HepG2 (cell line): Measurements from ENCODE around the gene LOXL3. TPM values are rescaled to one million over a fixed set of nuclear protein-coding genes. Genes with fewer than 3 reads are reported as not detected.
A peak's percentile ranks its signal among the peaks of the same experiment; 100 is the strongest.

ENCODE experiments used
- ARNT ChIP-seq: fragments of 450-650 bp; IDR thresholded peaks from 2 replicates; pipeline ENCODE4 v1.6.1; 2017
- BRCA1 ChIP-seq: sonication (generic); formaldehyde crosslinking; IDR thresholded peaks from 2 replicates; pipeline ENCODE4 v1.4.0; 2020; ENCODE audit warnings: missing genetic modification reagents
- CENPT ChIP-seq: sonication (generic); formaldehyde crosslinking; IDR thresholded peaks from 2 replicates; pipeline ENCODE4 v1.8.0; 2022; ENCODE audit warnings: low read depth, mild to moderate bottlenecking, moderate library complexity, missing genetic modification reagents
- E2F2 ChIP-seq: sonication (generic); formaldehyde crosslinking; IDR thresholded peaks from 2 replicates; pipeline ENCODE4 v1.4.0; 2020; ENCODE audit warnings: missing genetic modification reagents, borderline replicate concordance
- ESRRA ChIP-seq: sonication (generic); formaldehyde crosslinking; IDR thresholded peaks from 2 replicates; pipeline ENCODE4 v1.5.1; 2020; ENCODE audit warnings: mild to moderate bottlenecking, low read depth, missing genetic modification reagents
- POLR2G ChIP-seq: fragments of 200-400 bp; formaldehyde crosslinking; IDR thresholded peaks from 2 replicates; pipeline ENCODE4 v1.6.1; 2018; ENCODE audit warnings: mild to moderate bottlenecking, low read depth, low read length, moderate library complexity
- RBM22 ChIP-seq: fragments of 200-400 bp; formaldehyde crosslinking; optimal IDR thresholded peaks from 2 replicates; pipeline ENCODE3; 2017; ENCODE audit warnings: mild to moderate bottlenecking, low read length, moderate library complexity
- SMAD1 ChIP-seq: sonication (generic); formaldehyde crosslinking; IDR thresholded peaks from 2 replicates; pipeline ENCODE4 v1.4.0; 2020; ENCODE audit warnings: missing genetic modification reagents, low read depth, mild to moderate bottlenecking, borderline replicate concordance
- SOX6 ChIP-seq, 2 experiments: fragments of 450-650 bp in 1 of 2; sonication (generic) in 1 of 2; formaldehyde crosslinking in 1 of 2; IDR thresholded peaks; 2 replicates each; pipeline versions ENCODE4 v1.4.0 to v1.6.1; 2017 to 2020; ENCODE audit warnings: antibody characterized with exemption in 1 of 2, mild to moderate bottlenecking in 1 of 2, missing genetic modification reagents in 1 of 2
- ZC3H4 ChIP-seq: sonication (generic); formaldehyde crosslinking; IDR thresholded peaks from 2 replicates; pipeline ENCODE4 v1.4.0; 2020; ENCODE audit warnings: missing genetic modification reagents, borderline replicate concordance
- ZFP91 ChIP-seq: sonication (generic); formaldehyde crosslinking; IDR thresholded peaks from 2 replicates; pipeline ENCODE4 v1.9.0; 2022; ENCODE audit warnings: missing genetic modification reagents, mild to moderate bottlenecking, borderline replicate concordance
- ZNF550 ChIP-seq: sonication (generic); formaldehyde crosslinking; IDR thresholded peaks from 2 replicates; pipeline ENCODE4 v1.4.0; 2020; ENCODE audit warnings: mild to moderate bottlenecking, missing genetic modification reagents, borderline replicate concordance
- ZNF672 ChIP-seq: sonication (generic); formaldehyde crosslinking; IDR thresholded peaks from 2 replicates; pipeline ENCODE4 v1.8.1; 2022; ENCODE audit warnings: missing genetic modification reagents
- ZNF687 ChIP-seq: sonication (generic); formaldehyde crosslinking; IDR thresholded peaks from 2 replicates; pipeline ENCODE4 v1.5.1; 2020; ENCODE audit warnings: mild to moderate bottlenecking, missing genetic modification reagents, moderate library complexity
- ZNF720 ChIP-seq: sonication (generic); formaldehyde crosslinking; IDR thresholded peaks from 2 replicates; pipeline ENCODE4 v1.4.0; 2020; ENCODE audit warnings: missing genetic modification reagents
- ZNF746 ChIP-seq: sonication (generic); formaldehyde crosslinking; IDR thresholded peaks from 2 replicates; pipeline ENCODE4 v1.8.0; 2022; ENCODE audit warnings: mild to moderate bottlenecking, missing genetic modification reagents
- polyA plus RNA-seq, 8 experiments: library from polyadenylated mRNA; depleted of rRNA in 3 of 8; stranded (reverse) in 7 of 8; unstranded in 1 of 8; fragments of >200 nt; fragmentation: Illumina TruSeq in 4 of 8; extraction: Trizol in 4 of 8; gene quantifications; 2 replicates each; pipeline versions ENCODE4 v1.2.1 to v1.2.3, GENCODE V29; 2011 to 2016; ENCODE audit warnings: low read depth in 4 of 8, missing spikeins in 1 of 8, mixed read lengths in 1 of 8; ENCODE audit not compliant: insufficient read depth in 1 of 8
- total RNA-seq, 5 experiments: library from RNA; depleted of rRNA; stranded (reverse); fragments of >200 nt; fragmentation: Illumina TruSeq; extraction: Trizol; gene quantifications; 2 replicates each; pipeline ENCODE4 v1.2.3, GENCODE V29; 2016; ENCODE audit warnings: low read depth in 1 of 5

LOXL3 gene
- total and polyA plus RNA-seq, 2 of the 13 experiments (the other 11 are each of a cell fraction or from before 2014, with no cell fraction given), result 0.55 to 6.5 TPM

- no peak; the same call in 1 of the 2 replicates for TF ChIP-seq ZFP91 (CRISPR knock-in tag)
- no peak for TF ChIP-seq ZC3H4 (CRISPR knock-in tag)
- TF ChIP-seq SOX6 (IDR thresholded peaks at IDR 0.05), result no peak
- no peak for TF ChIP-seq SOX6 (CRISPR knock-in tag; IDR thresholded peaks at IDR 0.05)
- no peak for TF ChIP-seq ARNT
- TF ChIP-seq POLR2G, result peak; percentile 32; the same call in 1 of the 2 replicates
- TF ChIP-seq E2F2, result no peak
- TF ChIP-seq BRCA1 (CRISPR knock-in tag), result no peak
- TF ChIP-seq ZNF550 (CRISPR knock-in tag), result peak; percentile 52; the same call in 1 of the 2 replicates
- no peak for TF ChIP-seq ESRRA (CRISPR knock-in tag)
- TF ChIP-seq RBM22, result no peak
- TF ChIP-seq ZNF746 (CRISPR knock-in tag), result no peak
- TF ChIP-seq CENPT (CRISPR knock-in tag), result no peak
- no peak for TF ChIP-seq ZNF720 (CRISPR knock-in tag)
- TF ChIP-seq ZNF687 (CRISPR knock-in tag), result no peak
- TF ChIP-seq SMAD1 (CRISPR knock-in tag), result no peak
- no peak for TF ChIP-seq ZNF672 (CRISPR knock-in tag)
Observed at GRCh38 chr2:74503506-74504475, 50.0 kb downstream of the LOXL3 start (continued).
